Activated CD8-positive, alpha-beta T cell treated with anti-CD3 and anti-CD28 coated beads for 36 hours (primary cell): ENCODE results near the gene PHOSPHO2. TPM values are rescaled to one million over a fixed set of nuclear protein-coding genes. Genes with fewer than 3 reads are reported as not detected.

Source experiments
- ATAC-seq: fragments of 200-7000 bp; cut with Tn5 transposase; one replicate; pipeline ENCODE4 v1.10.0; 2021; ENCODE audit warnings: mild to moderate bottlenecking, moderate library complexity
- CTCF ChIA-PET: fragments of 350-600 bp; sonication (Branson Sonifier 250); formaldehyde crosslinking; loops from one replicate; lab custom pipeline; 2021; ENCODE audit warnings: antibody characterized with exemption; lab: Charles Lee
- POLR2A ChIA-PET: fragments of 350-600 bp; sonication (Branson Sonifier 250); formaldehyde crosslinking; loops from one replicate; lab custom pipeline; 2021; ENCODE audit warnings: antibody characterized with exemption; lab: Charles Lee
- DNase-seq: peaks from one replicate; pipeline ENCODE4 v3.0.0-alpha.2; 2020
- H3K27ac Mint-ChIP-seq: one replicate; pipeline ENCODE4 v1.8.0; 2021; ENCODE audit warnings: mild to moderate bottlenecking, mixed read lengths
- H3K27me3 Mint-ChIP-seq: one replicate; pipeline ENCODE4 v1.8.0; 2021; ENCODE audit warnings: mixed read lengths
- H3K36me3 Mint-ChIP-seq: one replicate; pipeline ENCODE4 v1.8.0; 2021; ENCODE audit warnings: low read depth, mixed read lengths
- H3K4me1 Mint-ChIP-seq: one replicate; pipeline ENCODE4 v1.8.0; 2021; ENCODE audit warnings: low read depth, mixed read lengths
- H3K4me3 Mint-ChIP-seq: one replicate; pipeline ENCODE4 v1.8.0; 2021; ENCODE audit warnings: mild to moderate bottlenecking, moderate library complexity, mixed read lengths
- H3K9me3 Mint-ChIP-seq: one replicate; pipeline ENCODE4 v1.8.0; 2021; ENCODE audit warnings: mixed read lengths
- intact Hi-C: fragments of 100-400 bp; cut with micrococcal nuclease; formaldehyde crosslinking; loops from one replicate; pipeline ENCODE4 v1.10.0; 2022
- total RNA-seq, 2 experiments: library from RNA; stranded (reverse); gene quantifications; one replicate each; pipeline ENCODE4 v1.2.3, GENCODE V29; 2021
- TF ChIP-seq, protein P1 (sequence below): fragments of 200-600 bp; IDR thresholded peaks from one replicate; pipeline ENCODE4 v1.8.0; 2022; ENCODE audit warnings: antibody characterized with exemption, mild to moderate bottlenecking

PHOSPHO2 gene
- total RNA-seq, 2 experiments from 2014 or later = 3.2 to 3.9 TPM

DNA sequence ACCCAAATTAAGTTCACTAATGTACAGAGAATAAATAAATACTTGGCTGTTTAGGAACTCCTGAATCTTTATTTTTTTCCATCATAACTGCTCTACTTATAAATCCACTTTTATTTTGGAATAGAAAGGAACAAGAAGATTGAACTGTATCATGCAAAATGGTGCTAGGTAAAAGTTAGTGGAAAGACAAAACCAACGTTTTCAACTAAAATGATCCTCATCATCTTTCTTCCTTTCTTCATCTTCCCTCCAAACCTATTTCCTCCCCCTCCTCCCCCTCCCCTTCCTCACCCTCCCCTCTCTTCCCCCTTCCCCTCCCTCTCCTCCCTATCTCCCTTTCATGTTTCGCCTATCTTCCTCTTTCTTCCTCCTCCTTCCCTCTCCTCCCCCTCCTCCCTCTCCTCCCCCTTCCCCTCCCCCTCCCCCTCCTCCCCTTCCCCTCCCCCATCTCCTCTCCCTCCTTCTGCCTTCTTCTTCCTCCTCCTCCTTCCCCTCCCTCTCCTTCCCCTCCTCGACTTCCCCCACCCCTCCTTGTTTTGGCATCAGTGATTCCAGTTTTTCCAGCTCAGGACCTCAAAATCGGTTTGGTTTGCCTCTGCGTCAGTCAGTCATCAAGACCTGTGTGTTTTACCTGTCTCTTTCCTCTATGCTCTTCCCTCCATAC lies 44.4 kb downstream of the PHOSPHO2 start:
- ATAC-seq (no peak), DNase-seq (no peak)
- ChIA-PET POLR2A (interaction anchor here (0.6 kb wide), 1 partner anchor 37 kb away, joined by 3 read pairs; no protein-coding TSS in a partner anchor), CTCF (no interaction called here)
- Mint-ChIP-seq H3K9me3 (no peaks in the 10 kb centered on the region), H3K27me3 (peaks cover 10% of the 10 kb centered on the region), H3K36me3 (peaks cover 24% of the 10 kb centered on the region), H3K4me3 (no peak overlapping the region), H3K27ac (no peak overlapping the region), H3K4me1 (peaks cover 9% of the 10 kb centered on the region)
- TF ChIP-seq, protein P1, sequence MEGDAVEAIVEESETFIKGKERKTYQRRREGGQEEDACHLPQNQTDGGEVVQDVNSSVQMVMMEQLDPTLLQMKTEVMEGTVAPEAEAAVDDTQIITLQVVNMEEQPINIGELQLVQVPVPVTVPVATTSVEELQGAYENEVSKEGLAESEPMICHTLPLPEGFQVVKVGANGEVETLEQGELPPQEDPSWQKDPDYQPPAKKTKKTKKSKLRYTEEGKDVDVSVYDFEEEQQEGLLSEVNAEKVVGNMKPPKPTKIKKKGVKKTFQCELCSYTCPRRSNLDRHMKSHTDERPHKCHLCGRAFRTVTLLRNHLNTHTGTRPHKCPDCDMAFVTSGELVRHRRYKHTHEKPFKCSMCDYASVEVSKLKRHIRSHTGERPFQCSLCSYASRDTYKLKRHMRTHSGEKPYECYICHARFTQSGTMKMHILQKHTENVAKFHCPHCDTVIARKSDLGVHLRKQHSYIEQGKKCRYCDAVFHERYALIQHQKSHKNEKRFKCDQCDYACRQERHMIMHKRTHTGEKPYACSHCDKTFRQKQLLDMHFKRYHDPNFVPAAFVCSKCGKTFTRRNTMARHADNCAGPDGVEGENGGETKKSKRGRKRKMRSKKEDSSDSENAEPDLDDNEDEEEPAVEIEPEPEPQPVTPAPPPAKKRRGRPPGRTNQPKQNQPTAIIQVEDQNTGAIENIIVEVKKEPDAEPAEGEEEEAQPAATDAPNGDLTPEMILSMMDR = no peak
- intact Hi-C loops = no loop called here

- H3K36me3 Mint-ChIP-seq = peaks cover 28% of the 10 kb centered on the region
- H3K4me3 Mint-ChIP-seq = no peak overlapping the region
Observed at GRCh38 chr2:169739351-169739750, 45.1 kb downstream of the PHOSPHO2 start.

DNA sequence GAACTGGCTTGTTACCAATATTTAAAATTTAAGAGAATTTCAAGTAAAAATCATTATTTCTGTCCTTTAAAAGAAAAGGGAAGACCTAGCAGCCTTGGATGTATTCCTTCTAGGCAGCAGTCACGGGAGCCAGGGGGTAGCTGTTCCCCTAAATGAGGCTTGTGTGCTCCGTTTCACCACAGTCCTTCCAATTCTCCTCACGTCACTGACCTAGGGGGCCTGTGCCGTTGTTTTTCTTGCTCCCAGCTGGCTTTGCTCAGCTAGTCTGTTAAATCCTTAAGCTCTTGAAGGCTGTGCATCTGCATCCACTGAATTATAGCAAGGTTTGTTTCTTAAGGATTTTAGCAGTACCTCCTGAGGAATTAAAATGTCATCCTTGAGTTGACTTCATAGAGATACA lies 49.3 kb downstream of the PHOSPHO2 start:
- intact Hi-C loops = no loop called here
- no peak overlapping the region for H3K27ac Mint-ChIP-seq
- POLR2A ChIA-PET = interaction anchor here (1.0 kb wide), 1 partner anchor 10 kb away, joined by 3 read pairs; the partner anchor contains the start of gene KLHL23
- H3K36me3 Mint-ChIP-seq = peaks cover 21% of the 10 kb centered on the region
- H3K9me3 Mint-ChIP-seq = no peaks in the 10 kb centered on the region
- CTCF ChIA-PET = interaction anchor here (0.9 kb wide), 1 partner anchor 10 kb away, joined by 3 read pairs; no protein-coding TSS in a partner anchor
- DNase-seq = no peak
- peaks cover 2% of the 10 kb centered on the region for H3K4me1 Mint-ChIP-seq
- no peak overlapping the region for H3K4me3 Mint-ChIP-seq
- H3K27me3 Mint-ChIP-seq = no peaks in the 10 kb centered on the region
- TF ChIP-seq, protein P1 = no peak
- no peak for ATAC-seq

More at GRCh38 chr2:169739351-169739750, 45.1 kb downstream of the PHOSPHO2 start:
- POLR2A ChIA-PET = no interaction called here
- DNase-seq (no peak), ATAC-seq (no peak)
- no peaks in the 10 kb centered on the region for H3K9me3 Mint-ChIP-seq
- CTCF ChIA-PET = no interaction called here
- no peak overlapping the region for H3K27ac Mint-ChIP-seq
- H3K27me3 Mint-ChIP-seq = peaks cover 10% of the 10 kb centered on the region
- intact Hi-C loops = no loop called here
- TF ChIP-seq, protein P1 = no peak
- peaks cover 9% of the 10 kb centered on the region for H3K4me1 Mint-ChIP-seq

GRCh38 chr2:169746240-169746639 lies 52.0 kb downstream of the PHOSPHO2 start:
- intact Hi-C loops = no loop called here

More at GRCh38 chr2:169746240-169746639, 52.0 kb downstream of the PHOSPHO2 start:
- POLR2A ChIA-PET = interaction anchor here (0.6 kb wide), 1 partner anchor 10 kb away, joined by 3 read pairs; no protein-coding TSS in a partner anchor
- ATAC-seq = no peak
- CTCF ChIA-PET = interaction anchor here (1.2 kb wide), 1 partner anchor 10 kb away, joined by 4 read pairs; no protein-coding TSS in a partner anchor
- H3K9me3 Mint-ChIP-seq = no peaks in the 10 kb centered on the region
- no peaks in the 10 kb centered on the region for H3K27me3 Mint-ChIP-seq
- H3K4me1 Mint-ChIP-seq = no peaks in the 10 kb centered on the region
- H3K36me3 Mint-ChIP-seq = peaks cover 12% of the 10 kb centered on the region
- H3K4me3 Mint-ChIP-seq = no peak overlapping the region
- TF ChIP-seq, protein P1 = no peak
- no peak overlapping the region for H3K27ac Mint-ChIP-seq
- no peak for DNase-seq
